Dedifferentiated amniotic fluid mesenchymal stem cell (primary cell): Measurements from ENCODE around the gene WNT9A.
"Not testable (repeated sequence)": the region's sequence is repeated elsewhere in the genome, so short reads cannot be mapped to it uniquely, and the experiment has no call there.

Experiments
- DNase-seq: peaks from one replicate; pipeline ENCODE4 v3.0.0-alpha.2; 2016; ENCODE audit errors: extremely low spot score

The WNT9A gene

DNA sequence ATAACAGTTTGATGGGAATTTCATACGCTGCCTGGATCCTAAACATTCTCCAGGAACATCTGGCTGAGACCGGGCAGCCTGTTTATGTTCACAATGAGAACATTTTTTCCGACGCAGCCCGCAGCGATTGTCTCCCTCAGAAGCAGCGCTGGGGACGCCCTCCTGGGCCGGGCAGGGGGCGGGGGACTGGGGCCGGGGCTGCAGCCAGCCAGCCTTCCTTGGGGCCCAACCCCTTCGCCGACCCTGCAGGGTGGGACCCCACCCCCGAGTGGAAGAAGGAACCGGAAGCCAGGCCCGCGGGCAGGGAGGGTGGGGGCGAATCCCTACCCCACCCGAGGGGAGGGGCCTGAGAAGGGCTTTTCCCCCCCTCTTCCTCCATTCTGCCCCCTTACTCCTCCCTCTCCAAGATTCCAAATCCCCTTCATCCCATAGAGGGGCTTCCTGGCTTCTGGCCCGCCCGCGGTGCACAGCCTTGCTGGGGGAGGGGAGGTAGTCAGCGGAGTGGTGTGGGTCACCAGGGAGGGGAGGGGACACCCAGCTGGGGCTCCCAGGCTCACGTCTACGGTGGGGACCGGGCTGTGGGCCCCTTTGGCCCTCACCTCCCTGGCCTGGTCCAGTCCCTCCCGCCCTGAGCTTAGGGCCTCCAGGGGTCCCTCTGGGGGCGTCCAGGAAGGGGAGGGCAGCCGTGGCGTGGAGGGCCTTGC, 60.6 kb downstream of the WNT9A start:
- no peak for DNase-seq

DNA sequence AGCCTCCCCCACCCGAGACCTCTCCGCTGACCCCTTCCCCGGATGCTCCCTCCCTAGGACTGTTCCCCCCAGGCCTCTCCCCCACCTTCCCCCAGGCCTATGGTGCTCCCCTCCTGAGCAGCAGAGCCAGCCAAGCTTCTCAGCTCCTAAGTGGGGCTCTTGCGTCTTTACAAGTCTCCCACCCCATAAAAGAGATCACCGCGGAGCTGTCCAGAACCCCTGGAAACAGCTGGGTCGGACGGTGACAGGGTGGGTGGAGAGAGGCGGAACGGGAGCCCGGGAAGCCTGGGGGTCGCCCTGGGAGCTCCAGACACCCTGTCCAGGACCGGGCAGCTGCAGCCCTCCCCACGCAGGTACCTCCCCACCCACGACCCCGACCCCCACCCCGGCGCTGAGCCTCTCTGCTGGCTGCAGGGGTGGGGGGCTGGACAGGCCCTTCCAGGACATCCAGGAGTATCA, 61.2 kb downstream of the WNT9A start:
- DNase-seq: no peak

GRCh38 chr1:227885648-227886502, 61.9 kb downstream of the WNT9A start:
- no peak for DNase-seq

- DNase-seq: no peak
Observed at GRCh38 chr1:227885135-227885647, 62.5 kb downstream of the WNT9A start.

GRCh38 chr1:227884370-227885134, 63.2 kb downstream of the WNT9A start:
- no peak for DNase-seq

DNA sequence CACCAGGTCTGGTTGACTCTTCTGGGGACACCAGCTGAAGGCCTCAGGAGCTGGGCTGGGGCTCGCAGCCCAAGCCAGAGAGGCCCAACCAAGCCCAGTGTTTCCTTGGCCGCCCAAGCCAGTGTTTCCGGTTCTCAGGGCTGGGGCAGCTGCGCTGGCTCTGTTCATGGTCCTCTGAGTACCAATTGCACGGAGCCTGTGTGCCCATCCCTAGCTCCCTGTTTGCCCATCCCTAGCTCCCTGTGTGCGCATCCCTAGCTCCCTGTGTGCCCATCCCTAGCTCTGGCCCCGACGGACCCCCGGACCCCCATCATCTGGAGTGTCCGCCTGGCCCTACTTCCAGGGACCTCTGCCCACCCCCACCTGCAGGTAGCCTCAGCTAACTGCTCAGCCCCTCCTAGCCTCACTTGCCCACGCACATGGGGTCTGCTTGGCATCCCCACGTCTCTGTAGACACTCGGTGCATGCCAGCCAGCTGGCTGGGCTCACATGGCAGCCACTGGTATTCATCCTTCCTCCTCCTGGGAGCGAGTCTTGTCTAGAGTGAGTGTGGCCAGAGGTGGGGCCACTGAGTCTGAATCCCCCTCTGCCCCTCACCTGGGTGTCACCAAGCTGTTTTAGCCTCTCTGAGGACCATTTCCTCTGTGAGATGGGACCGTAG, 64.0 kb downstream of the WNT9A start:
- DNase-seq: no peak

- no peak for DNase-seq
Observed at GRCh38 chr1:227883073-227883520, 64.6 kb downstream of the WNT9A start.

DNA sequence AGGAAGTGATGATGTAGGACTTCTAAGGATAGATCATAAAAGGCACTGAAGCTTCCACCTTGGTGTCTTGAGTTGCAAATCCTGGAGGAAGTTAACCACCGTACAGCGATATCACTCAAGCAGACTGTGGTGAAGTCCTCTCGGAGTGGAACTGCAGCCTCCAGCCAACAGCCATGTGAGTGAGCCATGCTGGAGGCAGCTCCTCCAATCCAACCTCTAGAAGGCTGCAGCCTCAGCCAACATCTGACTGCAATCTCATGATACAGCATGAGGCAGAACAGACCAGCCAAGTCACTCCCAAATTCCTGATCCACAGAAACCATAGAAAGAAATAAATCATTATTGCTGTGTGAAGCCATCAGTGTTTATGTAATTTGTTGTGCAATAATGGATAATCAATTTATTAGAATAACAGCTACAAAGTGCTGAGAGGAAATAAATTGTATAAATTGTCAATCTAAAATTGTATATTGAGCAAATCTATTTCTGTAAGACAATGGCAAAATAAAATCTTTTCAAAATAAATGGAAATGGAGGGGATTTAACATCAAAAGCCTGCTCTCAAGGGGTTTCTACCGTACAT, 67.3 kb downstream of the WNT9A start:
- no peak for DNase-seq

DNA sequence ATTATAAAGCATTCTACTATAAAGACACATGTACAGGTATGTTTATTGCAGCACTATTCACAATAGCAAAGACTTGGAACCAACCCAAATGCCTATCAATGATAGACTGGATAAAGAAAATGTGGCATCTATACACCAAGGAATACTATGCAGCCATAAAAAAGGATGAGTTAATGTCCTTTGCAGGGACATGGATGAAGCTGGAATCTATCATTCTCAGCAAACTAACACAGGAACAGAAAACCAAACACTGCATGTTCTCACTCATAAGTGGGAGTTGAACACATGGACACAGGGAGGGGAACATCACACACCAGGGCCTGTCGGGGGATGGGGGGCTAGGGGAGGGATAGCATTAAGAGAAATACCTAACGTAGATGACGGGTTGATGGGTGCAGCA, 69.9 kb downstream of the WNT9A start:
- not testable (repeated sequence) for DNase-seq

- not testable (repeated sequence) for DNase-seq
Observed at GRCh38 chr1:227871892-227872291, 75.8 kb downstream of the WNT9A start.

GRCh38 chr1:227870366-227870765, 77.4 kb downstream of the WNT9A start:
- no peak for DNase-seq

DNA sequence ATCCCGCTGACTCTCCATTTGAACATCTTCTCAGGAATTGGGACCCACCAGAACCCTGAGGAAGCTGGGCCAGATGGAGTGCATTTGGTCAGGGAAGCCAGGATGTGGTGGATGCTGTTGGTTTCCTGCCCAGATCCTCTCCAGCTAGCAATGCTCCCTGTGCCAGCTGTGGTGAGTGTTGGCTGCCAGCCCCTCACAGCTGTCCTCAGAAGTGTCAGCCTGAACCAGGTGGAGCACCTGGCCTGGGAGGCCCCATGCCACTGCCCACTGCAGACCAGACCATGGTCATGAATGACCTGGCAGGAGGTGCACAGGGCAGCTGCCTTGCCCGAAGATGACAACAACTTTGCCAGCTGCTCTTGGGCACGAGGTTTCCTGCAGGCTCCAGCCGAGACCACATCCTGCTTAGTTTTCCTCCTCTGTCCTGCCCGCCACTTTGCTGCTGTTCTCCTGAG, 77.9 kb downstream of the WNT9A start:
- DNase-seq: no peak

DNA sequence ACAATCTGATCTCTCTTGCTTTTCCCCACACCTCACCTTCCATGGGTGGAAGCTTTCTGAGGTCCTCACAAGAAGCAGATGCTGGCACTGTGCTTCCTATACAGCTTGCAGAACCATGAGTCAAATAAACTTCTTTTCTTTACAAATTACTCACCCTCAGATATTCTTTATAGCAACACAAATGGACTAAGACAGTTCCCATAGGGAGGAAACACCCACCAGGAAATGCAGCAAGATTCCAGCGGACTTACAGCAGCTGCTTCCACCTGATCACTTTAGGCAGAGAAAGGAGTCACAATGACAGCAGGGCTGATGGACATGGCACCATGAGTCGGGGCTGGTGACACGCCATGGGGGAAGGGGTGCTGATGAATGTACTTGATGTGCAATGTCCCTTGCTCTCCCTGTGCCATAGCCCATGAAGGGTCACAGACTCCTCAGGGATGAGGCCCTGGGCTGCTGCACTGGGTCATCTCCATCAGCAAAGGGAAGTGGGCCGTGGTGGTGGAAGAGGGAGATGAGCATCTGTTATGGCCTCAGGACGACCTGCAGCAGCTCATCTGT, 78.4 kb downstream of the WNT9A start:
- DNase-seq: no peak
